AG09309 (cell line): ENCODE results near the gene ENPP3.

Experiments used
- DNase-seq: peaks from one replicate; pipeline ENCODE4 v3.0.0-alpha.2; 2010; ENCODE audit warnings: low read depth
- H3K4me3 ChIP-seq: 2 replicates; pipeline ENCODE4 v1.5.1; 2011; ENCODE audit warnings: mild to moderate bottlenecking, low read depth, low read length, moderate library complexity; ENCODE audit not compliant: control insufficient read depth
- CTCF ChIP-seq: IDR thresholded peaks from 2 replicates; pipeline ENCODE4 v1.5.1; 2011; ENCODE audit warnings: mild to moderate bottlenecking, low read depth, low read length, inconsistent platforms; ENCODE audit not compliant: insufficient read depth, control insufficient read depth; ENCODE audit errors: missing control alignments

The ENPP3 gene

GRCh38 chr6:131687022-131687421 lies 49.9 kb downstream of the ENPP3 start:
- DNase-seq = no peak
- no peak overlapping the region for H3K4me3 ChIP-seq
- no peak for TF ChIP-seq CTCF

GRCh38 chr6:131688286-131688685 lies 51.2 kb downstream of the ENPP3 start:
- H3K4me3 ChIP-seq = no peak overlapping the region
- TF ChIP-seq CTCF = no peak

GRCh38 chr6:131692031-131692430 lies 54.9 kb downstream of the ENPP3 start:
- no peak for DNase-seq
- no peak overlapping the region for H3K4me3 ChIP-seq
- no peak for TF ChIP-seq CTCF

More at GRCh38 chr6:131688286-131688685, 51.2 kb downstream of the ENPP3 start:
- no peak for DNase-seq

- TF ChIP-seq CTCF = no peak
- no peak for DNase-seq
- no peak overlapping the region for H3K4me3 ChIP-seq
Measured at GRCh38 chr6:131692589-131692988, 55.5 kb downstream of the ENPP3 start.

- no peak for DNase-seq
- no peak for TF ChIP-seq CTCF
- H3K4me3 ChIP-seq = no peak overlapping the region
Measured at GRCh38 chr6:131693384-131693783, 56.3 kb downstream of the ENPP3 start.

- peak; percentile 34 for DNase-seq
- H3K4me3 ChIP-seq = no peak overlapping the region
- peak; percentile 93 for TF ChIP-seq CTCF
Measured at GRCh38 chr6:131694832-131695426, 57.8 kb downstream of the ENPP3 start.
